ENCODE measurements around the gene ENPP6. TPM values are rescaled to one million over a fixed set of nuclear protein-coding genes. Genes with fewer than 3 reads are reported as not detected.

Gene ENPP6
- total RNA-seq, 1 experiment from 2014 or later = not detected

DNA sequence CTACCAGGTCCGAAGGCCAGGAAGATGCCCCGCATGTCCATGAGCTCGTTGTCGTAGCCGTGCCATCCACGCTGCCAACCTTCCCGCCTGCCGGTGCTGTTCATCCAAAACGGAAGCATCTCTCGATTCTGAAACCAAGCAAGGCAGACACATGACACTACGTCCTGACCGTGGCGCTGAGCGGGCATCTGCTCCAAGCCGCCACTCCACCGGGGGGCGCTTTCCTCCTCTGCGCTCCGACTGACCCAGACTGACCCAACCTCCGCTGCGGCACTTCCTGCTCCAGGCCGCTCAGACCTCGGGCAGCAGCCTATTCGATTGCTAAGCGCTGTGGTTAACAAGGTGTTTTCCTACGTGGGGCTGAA lies 120.5 kb downstream of the ENPP6 start:
- H3K36me3 Mint-ChIP-seq (ENCODE audit: insufficient read depth, unreplicated experiment) = no peaks in the 10 kb centered on the region
- no TSS peak for BruUV-seq (replicated peaks)
- H3K27ac Mint-ChIP-seq (ENCODE audit: low read depth, unreplicated experiment) = no peak overlapping the region
- TF ChIP-seq, protein P1, sequence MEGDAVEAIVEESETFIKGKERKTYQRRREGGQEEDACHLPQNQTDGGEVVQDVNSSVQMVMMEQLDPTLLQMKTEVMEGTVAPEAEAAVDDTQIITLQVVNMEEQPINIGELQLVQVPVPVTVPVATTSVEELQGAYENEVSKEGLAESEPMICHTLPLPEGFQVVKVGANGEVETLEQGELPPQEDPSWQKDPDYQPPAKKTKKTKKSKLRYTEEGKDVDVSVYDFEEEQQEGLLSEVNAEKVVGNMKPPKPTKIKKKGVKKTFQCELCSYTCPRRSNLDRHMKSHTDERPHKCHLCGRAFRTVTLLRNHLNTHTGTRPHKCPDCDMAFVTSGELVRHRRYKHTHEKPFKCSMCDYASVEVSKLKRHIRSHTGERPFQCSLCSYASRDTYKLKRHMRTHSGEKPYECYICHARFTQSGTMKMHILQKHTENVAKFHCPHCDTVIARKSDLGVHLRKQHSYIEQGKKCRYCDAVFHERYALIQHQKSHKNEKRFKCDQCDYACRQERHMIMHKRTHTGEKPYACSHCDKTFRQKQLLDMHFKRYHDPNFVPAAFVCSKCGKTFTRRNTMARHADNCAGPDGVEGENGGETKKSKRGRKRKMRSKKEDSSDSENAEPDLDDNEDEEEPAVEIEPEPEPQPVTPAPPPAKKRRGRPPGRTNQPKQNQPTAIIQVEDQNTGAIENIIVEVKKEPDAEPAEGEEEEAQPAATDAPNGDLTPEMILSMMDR (IDR thresholded peaks at IDR 0.05; ENCODE audit: unreplicated experiment) = no peak
- no peaks in the 10 kb centered on the region for H3K9me3 Mint-ChIP-seq (ENCODE audit: unreplicated experiment)
- H3K27me3 Mint-ChIP-seq (ENCODE audit: insufficient read depth, unreplicated experiment) = no peaks in the 10 kb centered on the region
- no peaks in the 10 kb centered on the region for H3K4me1 Mint-ChIP-seq (ENCODE audit: insufficient read depth, unreplicated experiment)
- intact Hi-C loops (cut with micrococcal nuclease) = no loop called here
- no peak overlapping the region for H3K4me3 Mint-ChIP-seq (ENCODE audit: unreplicated experiment)
- DNase-seq (ENCODE audit: unreplicated experiment) = no peak
- ChIA-PET POLR2A (no interaction called here), CTCF (interaction anchor here (0.8 to 5.6 kb wide), 3 partner anchors 154 to 425 kb away, joined by 3 to 52 read pairs (median 4); no protein-coding TSS in a partner anchor)

DNA sequence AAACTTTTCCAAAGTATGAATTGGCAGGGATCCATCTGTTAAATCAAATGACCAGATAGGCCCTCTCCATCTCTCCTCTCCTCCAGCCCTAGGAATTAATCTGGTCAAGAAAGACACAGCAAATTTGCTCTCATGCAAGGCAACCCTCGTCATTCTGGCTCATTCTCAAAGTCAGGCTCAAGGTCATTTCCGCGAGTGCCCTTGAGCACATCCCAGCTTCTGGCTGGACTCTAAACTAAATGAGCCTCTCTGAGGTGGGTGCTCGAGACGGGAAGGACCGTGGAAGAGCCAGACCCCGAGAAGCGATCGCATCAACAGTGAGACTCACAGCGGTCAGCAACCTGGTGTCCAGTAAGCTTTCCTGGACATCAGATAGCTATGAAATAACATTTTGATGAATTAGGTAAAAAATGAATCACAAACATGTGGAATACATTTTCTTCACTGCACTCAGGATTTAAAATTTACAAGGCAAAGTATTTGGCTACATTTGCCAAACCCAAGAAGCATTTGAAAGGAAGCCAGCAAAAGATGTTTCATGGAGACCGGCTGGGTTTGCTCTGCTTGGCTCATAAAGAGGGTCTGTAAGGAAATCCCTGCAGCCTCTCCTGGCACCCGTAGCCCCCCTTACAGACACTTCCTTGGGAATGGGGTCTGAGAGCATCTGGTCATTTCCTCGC lies 121.0 kb downstream of the ENPP6 start:
- intact Hi-C loops (cut with micrococcal nuclease) = no loop called here
- H3K4me1 Mint-ChIP-seq (ENCODE audit: insufficient read depth, unreplicated experiment) = no peaks in the 10 kb centered on the region
- no peak overlapping the region for H3K4me3 Mint-ChIP-seq (ENCODE audit: unreplicated experiment)

DNA sequence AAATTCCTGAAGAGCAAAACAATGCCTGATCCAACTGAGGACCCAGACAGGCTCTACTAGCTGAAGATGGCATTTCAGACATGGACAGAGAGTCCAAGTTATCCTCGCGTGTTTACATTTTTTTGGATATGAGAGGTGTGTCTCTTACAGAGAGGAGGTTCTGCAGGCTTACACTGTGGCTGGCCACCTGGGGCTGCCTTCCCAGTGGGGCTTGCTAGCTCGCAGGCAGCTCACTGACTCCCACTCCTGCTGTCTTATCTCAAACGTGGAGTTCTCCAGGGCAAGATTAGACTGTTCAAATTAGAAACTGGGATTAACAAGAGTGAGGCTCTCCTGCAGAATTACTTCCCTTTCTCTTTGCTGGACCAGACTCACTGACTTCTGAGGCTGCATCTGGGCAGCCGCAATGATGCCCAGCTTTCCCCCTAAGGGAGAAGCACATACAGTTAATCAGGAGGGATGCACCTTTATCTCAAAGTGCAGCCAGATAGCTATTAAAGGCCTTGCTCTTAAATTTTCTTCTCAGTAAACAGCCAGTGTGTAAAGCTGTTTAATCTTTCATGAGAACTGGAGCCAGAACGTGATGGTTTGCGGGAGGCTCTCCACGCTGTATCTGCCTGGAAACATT lies 123.0 kb downstream of the ENPP6 start:
- no TSS peak for BruUV-seq (replicated peaks)
- H3K9me3 Mint-ChIP-seq (ENCODE audit: unreplicated experiment) = no peaks in the 10 kb centered on the region
- no peaks in the 10 kb centered on the region for H3K4me1 Mint-ChIP-seq (ENCODE audit: insufficient read depth, unreplicated experiment)
- no peaks in the 10 kb centered on the region for H3K36me3 Mint-ChIP-seq (ENCODE audit: insufficient read depth, unreplicated experiment)
- no peak for DNase-seq (ENCODE audit: unreplicated experiment)
- H3K27ac Mint-ChIP-seq (ENCODE audit: low read depth, unreplicated experiment) = no peak overlapping the region
- TF ChIP-seq, protein P1 (IDR thresholded peaks at IDR 0.05; ENCODE audit: unreplicated experiment) = no peak
- CTCF ChIA-PET = interaction anchor here (0.6 to 1.5 kb wide), 3 partner anchors 73 to 565 kb away, joined by 3 to 5 read pairs (median 4); no protein-coding TSS in a partner anchor
- no peaks in the 10 kb centered on the region for H3K27me3 Mint-ChIP-seq (ENCODE audit: insufficient read depth, unreplicated experiment)
- POLR2A ChIA-PET = no interaction called here
- H3K4me3 Mint-ChIP-seq (ENCODE audit: unreplicated experiment) = no peak overlapping the region
- intact Hi-C loops (cut with micrococcal nuclease) = no loop called here

More for the DNA sequence above, 121.0 kb downstream of the ENPP6 start:
- TF ChIP-seq, protein P1 (IDR thresholded peaks at IDR 0.05; ENCODE audit: unreplicated experiment) = no peak
- no peak for DNase-seq (ENCODE audit: unreplicated experiment)
- CTCF ChIA-PET = interaction anchor here (0.8 to 5.6 kb wide), 4 partner anchors 71 to 426 kb away, joined by 3 to 52 read pairs (median 4); no protein-coding TSS in a partner anchor
- no peaks in the 10 kb centered on the region for H3K27me3 Mint-ChIP-seq (ENCODE audit: insufficient read depth, unreplicated experiment)
- no peaks in the 10 kb centered on the region for H3K9me3 Mint-ChIP-seq (ENCODE audit: unreplicated experiment)
- POLR2A ChIA-PET = no interaction called here
- H3K36me3 Mint-ChIP-seq (ENCODE audit: insufficient read depth, unreplicated experiment) = no peaks in the 10 kb centered on the region
- BruUV-seq (replicated peaks) = no TSS peak
- H3K27ac Mint-ChIP-seq (ENCODE audit: low read depth, unreplicated experiment) = no peak overlapping the region

GRCh38 chr4:184091986-184092385 lies 125.7 kb downstream of the ENPP6 start:
- CTCF ChIA-PET = interaction anchor here (0.6 kb wide), 1 partner anchor 231 kb away, joined by 4 read pairs; no protein-coding TSS in a partner anchor

More at GRCh38 chr4:184091986-184092385, 125.7 kb downstream of the ENPP6 start:
- BruUV-seq (replicated peaks) = no TSS peak
- Mint-ChIP-seq H3K4me3 (ENCODE audit: unreplicated experiment) (no peak overlapping the region), H3K4me1 (ENCODE audit: insufficient read depth, unreplicated experiment) (no peaks in the 10 kb centered on the region), H3K27me3 (ENCODE audit: insufficient read depth, unreplicated experiment) (no peaks in the 10 kb centered on the region), H3K27ac (ENCODE audit: low read depth, unreplicated experiment) (no peak overlapping the region), H3K9me3 (ENCODE audit: unreplicated experiment) (peaks cover 11% of the 10 kb centered on the region), H3K36me3 (ENCODE audit: insufficient read depth, unreplicated experiment) (no peaks in the 10 kb centered on the region)
- intact Hi-C loops (cut with micrococcal nuclease) = no loop called here
- TF ChIP-seq, protein P1 (IDR thresholded peaks at IDR 0.05; ENCODE audit: unreplicated experiment) = no peak
- POLR2A ChIA-PET = no interaction called here
- no peak for DNase-seq (ENCODE audit: unreplicated experiment)

All from MCF 10A (cell line).